K562 (cell line): ENCODE data around the gene PRDM10.

Experiments used
- BCOR ChIP-seq: fragments of 450-650 bp; IDR thresholded peaks from 2 replicates; pipeline ENCODE4 v1.6.1; 2016
- BHLHE40 ChIP-seq: IDR thresholded peaks from 2 replicates; pipeline ENCODE4 v1.6.1; 2011; ENCODE audit warnings: low read length, improper control_type of control experiment
- CREB1 ChIP-seq, 2 experiments: sonication (generic) in 1 of 2; formaldehyde crosslinking in 1 of 2; IDR thresholded peaks; 2 replicates each; pipeline versions ENCODE4 v1.6.1 to v1.8.0; 2012 to 2022; ENCODE audit warnings: inconsistent platforms in 1 of 2, mild to moderate bottlenecking in 1 of 2, missing genetic modification reagents in 1 of 2, moderate library complexity in 1 of 2
- CTCF ChIP-seq, 3 experiments: IDR thresholded peaks in 2 of 3; conservative IDR thresholded peaks in 1 of 3; 2 replicates each; pipeline ENCODE4 v1.5.1; 2011 to 2012; ENCODE audit warnings: low read length in 3 of 3, mild to moderate bottlenecking in 3 of 3, control low read depth in 2 of 3, improper control_type of control experiment in 1 of 3, inconsistent platforms in 1 of 3, low read depth in 1 of 3, mixed read lengths in 1 of 3, moderate library complexity in 1 of 3; ENCODE audit not compliant: insufficient read depth in 2 of 3
- ETV6 ChIP-seq, 3 experiments: fragments of 150-350 bp in 1 of 3; sonication (generic) in 1 of 3; formaldehyde crosslinking in 1 of 3; IDR thresholded peaks; 2 replicates each; pipeline versions ENCODE4 v1.6.1 to v1.8.0; 2014 to 2022; ENCODE audit warnings: borderline replicate concordance in 2 of 3, low read depth in 2 of 3, antibody characterized with exemption in 1 of 3, low read length in 1 of 3, mild to moderate bottlenecking in 1 of 3, missing genetic modification reagents in 1 of 3
- FOXP1 ChIP-seq: sonication (generic); formaldehyde crosslinking; IDR thresholded peaks from 2 replicates; pipeline ENCODE4 v1.8.0; 2022; ENCODE audit warnings: mild to moderate bottlenecking, missing genetic modification reagents
- JUNB ChIP-seq: fragments of 450-650 bp; formaldehyde crosslinking; conservative IDR thresholded peaks from 2 replicates; pipeline ENCODE4 v1.4.0; 2020; ENCODE audit warnings: mild to moderate bottlenecking
- POLR2A ChIP-seq: fragments of 450-650 bp; conservative IDR thresholded peaks from 2 replicates; pipeline ENCODE4 v1.6.1; 2016
- SP2 ChIP-seq: IDR thresholded peaks from 2 replicates; pipeline ENCODE4 v1.6.1; 2011; ENCODE audit warnings: mild to moderate bottlenecking, low read depth, low read length, moderate library complexity; ENCODE audit not compliant: poor library complexity, severe bottlenecking; ENCODE audit errors: extremely low read depth
- TARDBP ChIP-seq: fragments of 450-650 bp; IDR thresholded peaks from 2 replicates; pipeline ENCODE4 v1.6.1; 2016
- ZFP36 ChIP-seq: fragments of 150-350 bp; IDR thresholded peaks from 2 replicates; pipeline ENCODE4 v1.6.1; 2018; ENCODE audit warnings: low read length, low read depth; ENCODE audit not compliant: partially characterized antibody
- ZNF24 ChIP-seq: fragments of 450-650 bp; IDR thresholded peaks from 2 replicates; pipeline ENCODE4 v1.6.1; 2016
- ZNF274 ChIP-seq: IDR thresholded peaks from 2 replicates; pipeline ENCODE4 v1.6.1; 2011; ENCODE audit warnings: low read depth, mild to moderate bottlenecking, low read length, moderate library complexity, borderline replicate concordance

- no peak for TF ChIP-seq BCOR
- TF ChIP-seq CTCF (IDR thresholded peaks at IDR 0.05 in 2 of 3, conservative IDR thresholded peaks at IDR 0.05 in 1 of 3; ENCODE audit: insufficient read depth in 2 of 3, low read depth in 1 of 3, low read length in 3 of 3), result no peak
- no peak for TF ChIP-seq ZNF274
- TF ChIP-seq TARDBP, result no peak
- no peak for TF ChIP-seq ZNF24
- TF ChIP-seq POLR2A, result peak; percentile 84
- TF ChIP-seq JUNB (CRISPR knock-in tag), result no peak
- no peak; the same call in 1 of the 2 replicates for TF ChIP-seq BHLHE40
- no peak for TF ChIP-seq ETV6 (IDR thresholded peaks at IDR 0.05; ENCODE audit: borderline replicate concordance in 1 of 2, low read depth in 2 of 2, low read length in 1 of 2)
- no peak for TF ChIP-seq ETV6 (CRISPR knock-in tag; IDR thresholded peaks at IDR 0.05; ENCODE audit: borderline replicate concordance)
- TF ChIP-seq ZFP36, result no peak
- no peak for TF ChIP-seq FOXP1 (CRISPR knock-in tag)
- TF ChIP-seq CREB1 (IDR thresholded peaks at IDR 0.05), result no peak
- 0 out of 2 replicates have a peak, but pooled peaks have one; percentile 7 for TF ChIP-seq CREB1 (CRISPR knock-in tag; IDR thresholded peaks at IDR 0.05)
- no peak for TF ChIP-seq SP2
Measured at GRCh38 chr11:129895126-129896041, 107.3 kb downstream of the PRDM10 start, which contains the start of gene NFRKB.
